Activated gamma-delta T cell treated with anti-CD3 and anti-CD28 coated beads, Interleukin-2, amount 50 U/mL, for 16 hours (primary cell): ENCODE results near the gene EP400.
"Not testable (repeated sequence)": the region's sequence is repeated elsewhere in the genome, so short reads cannot be mapped to it uniquely, and the experiment has no call there.

ENCODE experiments used
- DNase-seq: peaks from one replicate; pipeline ENCODE4 v3.0.0-alpha.2; 2020; ENCODE audit warnings: low read depth

Gene EP400

DNA sequence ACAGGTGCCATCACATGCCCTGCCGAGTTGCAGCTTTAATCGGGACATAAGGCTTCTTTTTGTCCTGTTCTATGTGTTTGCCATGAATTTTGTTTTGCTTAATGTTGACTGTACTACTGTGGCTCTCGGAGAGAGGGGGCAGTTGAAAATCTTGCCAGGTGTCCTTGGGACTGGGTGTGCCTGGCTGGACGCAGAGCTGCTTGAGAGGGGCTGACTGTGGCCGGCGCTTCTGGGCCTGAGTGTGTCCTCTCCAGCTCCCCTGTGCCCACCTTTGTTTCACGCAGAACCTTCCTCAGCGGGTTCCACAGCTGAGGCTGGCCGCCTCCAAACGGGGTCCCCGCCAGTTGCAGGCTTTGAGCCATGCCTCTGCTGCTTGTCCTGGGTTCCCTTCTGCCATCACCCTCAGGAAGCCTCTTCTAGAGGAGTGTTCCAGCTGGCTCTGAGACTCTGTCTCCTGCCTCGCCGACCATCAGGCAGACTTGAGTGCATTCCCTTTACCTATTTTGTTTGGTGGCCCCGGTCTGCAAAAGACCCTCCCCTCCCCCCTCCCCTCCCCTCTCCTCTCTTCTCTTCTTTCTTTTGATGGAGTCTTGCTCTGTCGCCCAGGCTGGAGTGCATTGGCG, 144.6 kb downstream of the EP400 start:
- DNase-seq: no peak

DNA sequence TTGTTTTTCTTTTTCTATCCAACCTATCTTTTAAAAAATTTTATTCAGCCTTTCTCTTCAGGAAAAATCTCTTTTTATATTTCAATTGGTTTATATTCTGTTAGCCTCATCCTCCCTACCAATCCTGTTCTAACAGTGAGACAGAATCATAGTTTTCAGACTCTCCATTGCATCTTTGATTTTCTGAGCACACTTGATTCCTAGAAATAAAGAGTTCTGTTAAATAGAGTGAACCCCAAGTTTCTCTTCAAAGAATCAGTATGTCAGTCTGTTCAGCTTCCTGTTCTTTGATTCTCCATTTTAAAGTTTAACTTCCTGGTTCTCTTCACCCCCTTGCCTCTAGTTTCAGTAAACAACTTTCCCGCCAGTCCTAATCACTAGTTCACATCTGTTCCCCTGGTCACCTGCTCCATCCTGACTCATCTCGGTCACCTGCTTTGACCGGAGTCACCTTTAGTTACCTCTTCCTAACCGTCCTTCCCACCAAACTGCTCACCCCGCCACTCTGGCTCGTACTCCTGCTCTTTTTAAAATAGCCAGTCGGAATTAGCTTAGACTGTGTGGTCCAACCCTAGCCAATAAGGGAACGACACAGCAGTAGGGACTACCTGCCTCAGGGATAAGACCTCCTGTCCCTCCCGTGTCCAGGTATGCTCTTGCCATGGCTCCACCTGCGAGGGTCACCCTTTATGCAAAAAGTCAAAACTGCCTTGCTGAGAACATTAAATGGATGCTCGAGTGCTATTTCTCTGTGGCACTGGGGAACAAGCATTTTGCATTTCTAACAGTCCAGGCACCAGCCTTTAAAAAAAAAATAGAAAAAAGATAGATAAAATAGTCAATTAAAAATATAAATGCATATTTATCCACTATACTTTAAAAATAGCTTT, 146.0 kb downstream of the EP400 start:
- DNase-seq: no peak

DNA sequence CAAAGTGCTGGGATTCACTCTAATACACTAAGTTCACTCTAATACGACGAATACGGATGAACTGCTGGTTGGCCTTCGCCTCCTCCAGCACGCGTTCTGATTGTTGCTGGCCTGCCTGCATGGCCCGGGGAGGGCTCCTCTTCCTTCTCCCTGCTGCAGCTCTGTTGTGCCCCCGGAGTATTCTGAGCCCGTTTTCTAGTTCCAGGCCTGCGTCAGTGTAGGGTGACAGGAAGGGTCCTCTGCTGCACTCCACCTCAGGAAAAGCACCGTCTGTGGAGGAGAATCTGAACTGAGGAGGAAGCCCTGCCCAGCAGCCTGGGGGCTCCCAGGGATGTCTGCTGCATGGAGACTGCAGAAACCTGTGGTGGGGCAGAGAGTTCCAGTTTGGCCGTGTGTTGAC, 150.0 kb downstream of the EP400 start:
- no peak for DNase-seq

DNA sequence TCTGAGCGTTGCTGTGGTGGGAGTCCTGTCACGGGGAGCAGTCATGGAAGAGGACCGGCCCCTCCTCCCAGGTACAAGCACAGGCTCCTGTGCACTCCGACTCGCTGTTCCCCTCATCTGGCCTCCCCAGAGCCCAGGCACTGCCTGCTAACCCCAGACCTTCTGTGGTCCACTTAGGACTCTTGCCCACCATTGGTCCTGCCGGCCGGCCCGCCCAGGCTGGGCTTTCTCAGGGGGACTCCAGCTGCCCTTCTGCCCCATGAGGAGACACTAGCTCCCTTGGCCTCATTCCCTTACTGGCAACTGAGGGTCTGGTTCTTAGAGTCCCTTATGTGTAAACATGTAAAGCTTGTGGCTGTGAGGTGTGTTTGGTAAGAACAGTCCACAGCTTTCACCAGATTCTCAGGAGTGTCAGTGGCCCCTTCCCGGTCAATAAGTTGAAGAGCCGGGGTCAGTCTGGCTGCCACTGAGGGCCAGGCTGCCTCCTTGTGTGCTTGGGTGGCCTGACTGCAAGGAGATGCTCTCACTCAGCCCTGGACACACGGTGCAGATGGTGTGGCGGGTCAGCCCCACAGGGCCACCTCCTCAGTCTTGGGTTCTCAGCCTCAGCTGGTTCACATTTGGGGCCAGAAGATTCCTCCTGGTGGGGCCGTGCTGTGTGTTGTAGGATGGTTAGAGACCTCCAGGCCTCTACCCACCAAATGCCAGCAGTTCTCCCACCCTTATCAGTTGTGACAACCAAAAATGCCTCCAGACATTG, 150.7 kb downstream of the EP400 start:
- DNase-seq: no peak

DNA sequence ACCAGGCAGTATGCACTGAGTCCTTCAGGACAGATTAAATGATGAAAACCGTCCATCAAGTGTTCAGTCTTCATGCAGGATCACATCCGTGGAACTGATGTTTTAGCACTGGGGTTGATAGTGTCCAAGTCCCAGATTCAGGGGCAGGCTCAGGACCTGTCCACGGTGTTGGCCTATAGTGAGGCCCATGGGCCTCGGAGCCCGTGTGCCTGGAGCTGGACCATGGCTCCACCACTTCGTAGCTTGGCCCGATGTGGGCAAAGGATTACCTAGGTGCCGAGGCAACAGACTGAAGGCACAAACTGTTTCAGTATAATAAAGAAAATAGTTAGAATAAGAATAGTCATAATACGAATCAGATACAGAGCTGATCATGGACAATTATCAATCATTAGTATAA, 152.6 kb downstream of the EP400 start:
- DNase-seq: no peak

DNA sequence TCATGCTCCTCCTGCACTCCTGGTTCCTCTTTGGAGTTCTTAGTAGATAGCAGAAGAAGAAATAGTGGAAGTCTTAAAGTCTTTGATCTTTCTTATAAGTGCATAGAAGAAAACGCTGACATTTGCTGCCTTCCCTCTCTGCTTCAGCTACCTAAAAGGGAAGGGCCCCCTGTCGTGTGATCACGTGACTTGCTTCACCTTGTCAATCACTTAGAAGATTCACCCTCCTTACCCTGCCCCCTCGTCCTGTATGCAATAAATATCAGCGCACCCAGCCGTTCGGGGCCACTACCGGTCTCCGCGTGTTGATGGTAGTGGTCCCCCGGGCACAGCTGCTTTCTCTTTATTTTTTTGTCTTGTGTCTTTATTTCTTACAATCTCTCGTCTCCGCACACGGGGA, 153.3 kb downstream of the EP400 start:
- not testable (repeated sequence) for DNase-seq

DNA sequence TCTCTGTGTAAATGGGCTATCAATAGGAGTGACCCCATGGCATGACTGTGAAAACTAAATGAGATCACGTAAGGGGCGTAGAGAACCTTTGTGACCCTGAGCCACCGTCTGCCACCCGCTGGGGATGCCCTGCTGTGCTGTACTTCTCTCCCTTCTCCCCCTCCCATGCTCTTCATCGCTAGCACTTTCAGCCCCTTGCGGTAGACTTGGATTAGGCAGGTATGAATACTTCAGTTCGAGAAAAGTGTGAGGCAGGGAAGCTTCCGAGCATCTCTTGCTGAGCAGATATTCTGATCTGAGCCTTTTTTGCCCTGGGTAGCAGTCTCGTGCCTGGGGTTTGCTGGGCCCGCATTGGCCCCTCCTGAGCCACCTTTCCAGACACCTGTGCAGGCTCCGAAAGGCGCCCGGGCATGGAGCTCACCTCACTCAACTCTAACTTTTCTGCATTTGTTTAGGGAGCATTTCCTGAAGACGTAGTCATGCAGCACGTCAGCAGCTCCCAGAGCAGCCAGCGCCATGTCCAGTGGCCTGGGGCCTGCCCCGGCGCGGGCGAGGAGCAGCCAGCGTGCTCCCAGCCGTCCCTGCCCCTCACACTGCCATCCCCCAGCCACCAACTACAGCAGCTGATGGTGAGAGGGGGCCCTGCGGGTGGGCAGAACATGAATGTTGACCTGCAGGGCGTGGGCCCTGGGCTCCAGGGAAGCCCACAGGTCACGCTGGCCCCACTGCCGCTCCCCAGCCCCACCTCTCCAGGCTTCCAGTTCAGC, 154.0 kb downstream of the EP400 start:
- no peak for DNase-seq

DNA sequence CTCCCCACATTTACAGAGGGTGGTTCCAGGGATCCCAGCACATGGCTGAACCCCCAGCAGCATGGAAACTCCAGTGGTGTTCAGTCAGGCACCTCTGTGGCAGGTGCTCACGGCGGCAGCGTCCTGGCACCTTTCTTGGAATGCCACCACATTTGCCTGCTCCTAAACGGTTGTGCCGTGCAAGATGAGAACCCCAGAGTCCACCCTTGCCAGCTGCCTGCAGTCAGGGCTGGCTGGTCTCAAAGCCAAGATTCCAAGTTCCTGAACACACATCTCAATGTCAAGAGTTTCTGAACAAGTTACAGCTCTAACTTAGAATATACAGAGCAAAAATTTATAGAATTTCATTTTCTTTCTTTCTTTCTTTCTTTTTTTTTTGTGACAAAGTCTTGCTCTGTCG, 155.7 kb downstream of the EP400 start:
- no peak for DNase-seq

DNA sequence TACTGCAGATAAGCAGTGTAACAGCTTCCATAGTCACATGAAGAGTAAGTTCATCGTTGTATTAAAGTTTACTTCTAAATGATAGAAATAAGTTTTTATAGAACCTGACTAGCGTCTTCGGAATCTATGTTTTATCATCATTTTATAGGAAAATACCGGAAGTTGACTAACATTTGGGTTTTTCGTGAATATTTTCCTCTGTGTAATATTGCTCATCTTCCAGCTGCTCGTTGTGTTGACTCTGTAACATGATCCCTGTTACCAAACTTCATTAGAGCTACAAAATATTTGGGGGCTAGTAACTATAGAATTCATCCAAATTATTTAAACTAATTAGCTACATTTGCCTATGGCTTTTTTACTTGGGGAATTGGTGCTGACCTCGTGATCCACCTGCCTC, 157.2 kb downstream of the EP400 start:
- no peak for DNase-seq

DNA sequence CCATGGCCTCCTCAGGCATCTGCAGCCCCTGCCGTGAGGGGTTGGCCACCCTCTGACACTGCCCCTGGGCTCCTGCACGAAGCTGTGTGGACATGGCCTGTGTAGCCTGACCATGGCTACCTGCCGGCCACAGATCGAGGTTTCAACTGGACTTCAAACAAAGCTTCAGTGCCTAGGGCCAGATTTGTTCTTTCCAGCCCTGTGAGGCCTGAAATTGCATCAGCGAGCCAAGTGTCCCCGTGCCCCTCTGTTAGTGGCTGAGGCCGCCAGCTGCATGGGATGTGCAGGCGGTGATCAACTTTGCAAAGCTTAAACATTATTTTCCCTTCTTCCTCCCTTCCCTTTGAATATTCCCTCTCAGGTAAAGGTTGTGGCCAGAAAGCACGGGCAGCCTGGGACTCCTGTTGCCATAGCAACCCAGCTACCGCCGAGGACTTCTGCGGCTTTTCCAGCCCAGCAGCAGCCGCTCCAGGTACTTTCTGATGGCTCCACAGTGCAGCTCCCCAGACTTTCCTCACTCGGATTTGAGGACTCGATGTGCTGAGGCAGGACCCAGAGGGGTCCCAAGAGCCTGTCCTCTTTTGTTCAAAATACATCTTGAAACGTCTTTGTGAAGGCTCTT, 158.6 kb downstream of the EP400 start:
- DNase-seq: no peak

DNA sequence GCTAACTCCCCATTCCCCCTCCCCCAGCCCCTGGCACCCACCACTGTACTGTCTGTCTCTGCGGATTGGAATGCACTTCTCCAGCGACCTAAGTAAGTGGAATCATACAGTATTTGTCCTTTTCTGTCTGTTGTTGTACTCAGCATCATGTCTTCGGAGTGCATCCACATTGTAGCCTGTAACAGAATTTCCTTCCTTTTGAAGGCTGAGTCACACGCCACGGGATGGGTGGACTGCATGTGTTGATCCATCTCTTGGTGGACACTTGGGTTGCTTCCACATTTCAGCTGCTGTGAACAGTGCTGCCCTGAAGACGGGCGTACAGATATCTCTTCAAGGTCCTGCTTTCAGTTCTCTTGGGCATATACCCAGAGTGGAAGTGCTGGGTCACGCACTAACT, 160.0 kb downstream of the EP400 start:
- no peak for DNase-seq

DNA sequence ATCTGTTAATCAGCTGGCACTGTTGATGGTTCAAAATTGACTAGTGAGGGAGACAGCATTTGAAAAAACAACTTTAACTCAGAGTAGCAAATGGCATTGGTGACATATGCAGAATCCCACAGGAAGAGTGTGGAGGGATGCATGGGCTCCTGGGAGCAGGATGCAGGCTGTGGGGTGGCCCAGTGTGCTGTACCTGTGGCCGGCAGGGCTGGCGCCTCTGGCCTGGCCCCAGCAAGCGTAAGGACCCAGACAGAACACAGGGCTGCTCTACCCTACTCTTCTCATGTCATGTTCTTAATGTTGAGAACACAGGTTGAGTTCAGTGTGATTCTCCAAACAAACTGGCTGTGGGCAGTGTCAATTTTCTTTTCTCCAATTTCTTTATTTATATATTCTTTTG, 160.9 kb downstream of the EP400 start:
- DNase-seq: no peak

DNA sequence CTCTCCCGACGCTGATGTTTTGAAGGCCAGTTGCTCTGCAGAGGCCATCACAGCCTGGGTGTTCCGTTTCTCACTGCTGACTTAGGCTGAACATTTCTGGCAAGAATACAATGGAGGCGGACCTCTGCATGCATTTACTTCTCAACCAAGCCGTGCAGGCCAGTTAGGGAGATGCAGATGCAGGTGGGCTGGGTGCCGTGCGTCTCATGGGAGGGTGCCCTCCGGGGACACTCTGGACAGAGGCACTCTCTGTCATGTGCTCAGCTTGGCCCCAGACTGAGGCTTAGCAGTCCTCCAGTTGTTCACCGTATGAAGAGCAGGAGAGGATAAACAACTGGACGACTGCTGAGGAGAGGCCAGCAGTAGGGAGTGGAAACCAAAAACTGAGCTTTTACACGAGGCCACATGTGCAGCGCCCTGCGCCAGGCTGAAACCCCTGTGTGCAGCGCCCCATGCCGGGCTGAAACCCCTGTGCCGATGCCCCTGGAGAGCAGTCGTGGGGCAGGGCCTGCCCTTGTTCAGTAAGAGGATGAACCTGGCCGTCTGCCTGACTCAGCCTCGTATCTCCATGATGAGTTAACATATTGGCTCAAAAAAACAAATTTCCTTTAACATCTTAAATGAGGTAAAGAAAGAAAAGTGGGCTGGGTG, 162.0 kb downstream of the EP400 start:
- no peak for DNase-seq

DNA sequence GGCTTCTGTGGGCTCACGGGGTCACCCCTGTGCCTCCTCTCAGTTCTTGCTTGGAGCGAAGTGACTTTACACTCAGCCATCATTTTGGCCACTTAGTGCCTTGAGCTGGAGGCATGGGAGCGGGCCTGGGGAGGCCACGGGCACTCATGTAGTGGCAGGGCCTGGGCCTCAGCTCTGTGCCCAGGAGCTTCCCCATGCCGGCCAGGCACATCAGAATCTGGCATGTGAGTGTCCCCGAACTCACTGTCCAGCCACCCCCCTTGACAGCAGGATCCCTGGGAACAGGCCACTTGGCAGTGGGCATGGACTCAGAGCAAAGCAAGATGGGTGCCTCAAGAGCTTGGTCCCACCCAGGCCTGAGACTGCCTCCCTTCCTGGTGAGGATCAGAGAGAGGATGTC, 164.9 kb downstream of the EP400 start:
- no peak for DNase-seq

DNA sequence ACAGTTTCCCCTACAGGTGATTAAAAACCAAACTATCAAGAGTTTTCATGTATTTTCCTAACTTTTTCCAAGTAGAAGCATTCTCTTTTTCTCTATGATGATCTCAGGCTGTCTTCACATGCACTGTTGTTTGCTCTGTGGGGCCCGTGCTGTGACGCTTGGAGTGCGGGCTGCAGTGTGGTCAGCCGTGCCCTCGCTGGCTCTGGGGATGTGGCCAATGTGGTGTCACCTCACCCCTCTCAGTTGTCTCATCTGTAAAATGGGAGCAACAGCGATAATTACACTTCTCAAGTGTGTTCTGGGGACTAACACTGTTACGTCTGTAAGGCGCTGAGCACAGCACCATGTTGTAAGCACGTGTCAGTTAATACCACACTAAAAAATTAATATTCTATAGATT, 165.8 kb downstream of the EP400 start:
- DNase-seq: no peak

DNA sequence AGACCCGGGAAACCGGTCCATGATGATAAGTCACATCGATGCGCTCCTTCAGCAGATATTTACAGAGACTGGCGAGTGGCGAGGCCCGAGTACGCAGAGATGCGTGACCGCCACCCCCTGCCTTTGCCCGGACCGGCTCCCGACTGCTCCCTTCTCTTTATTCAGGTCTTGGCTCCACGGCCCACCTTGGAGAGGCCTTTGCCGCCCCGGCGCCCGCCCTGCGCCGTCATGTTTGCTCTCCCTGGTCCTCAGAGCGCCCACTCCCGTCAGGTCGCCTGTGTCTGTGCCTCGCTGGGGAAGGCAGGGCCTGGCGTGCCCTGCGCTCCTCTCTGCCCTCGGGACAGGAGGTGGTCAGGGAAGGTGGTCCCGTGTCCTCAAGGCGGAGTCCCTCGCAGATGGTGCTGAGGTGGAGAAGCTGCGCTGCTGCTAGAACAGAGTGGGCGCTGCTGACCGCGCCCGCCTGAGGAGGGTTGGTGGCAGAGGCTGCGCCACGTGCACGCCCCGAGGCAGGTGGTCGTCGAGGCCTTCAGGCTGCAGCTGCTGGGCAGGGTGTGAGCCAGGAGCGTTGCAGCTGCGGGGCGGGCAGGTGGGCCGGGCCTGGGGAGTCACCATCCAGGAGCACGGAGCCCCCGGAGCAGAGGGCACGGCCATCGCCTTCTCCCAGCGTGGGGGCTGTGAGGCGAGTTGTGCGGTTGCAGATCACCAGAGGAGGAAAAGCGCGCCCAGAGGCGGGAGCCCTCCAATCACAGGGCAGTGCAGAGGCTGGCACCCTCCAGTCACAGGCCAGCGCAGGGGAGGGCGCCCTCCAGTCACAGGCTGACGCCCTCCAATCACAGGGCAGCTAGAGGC, 167.2 kb downstream of the EP400 start:
- no peak for DNase-seq

DNA sequence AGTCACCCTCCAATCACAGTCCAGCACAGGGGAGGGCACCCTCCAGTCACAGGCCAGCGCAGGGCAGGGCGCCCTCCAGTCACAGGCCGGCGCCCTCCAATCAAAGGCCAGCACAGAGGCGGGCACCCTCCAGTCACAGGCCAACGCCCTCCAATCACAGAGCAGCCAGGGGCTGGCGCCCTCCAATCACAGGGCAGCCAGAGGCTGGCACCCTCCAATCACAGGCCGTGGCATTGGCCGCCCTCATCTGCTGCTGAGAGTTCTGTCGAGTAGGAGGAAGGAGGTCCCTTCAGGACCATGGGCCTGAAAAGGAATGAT, 167.8 kb downstream of the EP400 start:
- DNase-seq: no peak

DNA sequence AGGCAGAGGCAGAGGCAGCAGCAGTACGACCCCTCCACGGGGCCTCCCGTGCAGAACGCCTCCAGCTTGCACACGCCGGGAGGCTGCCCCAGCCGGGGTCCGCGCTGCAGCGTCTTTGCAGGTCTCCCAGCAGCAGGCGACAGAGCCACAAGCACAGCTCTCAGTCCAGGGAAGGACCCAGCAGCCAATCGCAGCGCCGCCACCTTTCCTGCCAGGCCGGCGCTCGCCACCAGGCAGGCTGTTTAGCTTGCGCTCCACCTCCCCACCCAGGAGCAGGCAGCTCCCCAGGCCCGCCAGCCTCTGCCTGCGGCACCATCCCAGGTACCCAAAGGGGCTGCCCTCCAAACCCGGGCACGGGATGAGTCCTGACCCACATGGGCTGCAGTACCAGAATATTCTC, 169.1 kb downstream of the EP400 start:
- DNase-seq: no peak

DNA sequence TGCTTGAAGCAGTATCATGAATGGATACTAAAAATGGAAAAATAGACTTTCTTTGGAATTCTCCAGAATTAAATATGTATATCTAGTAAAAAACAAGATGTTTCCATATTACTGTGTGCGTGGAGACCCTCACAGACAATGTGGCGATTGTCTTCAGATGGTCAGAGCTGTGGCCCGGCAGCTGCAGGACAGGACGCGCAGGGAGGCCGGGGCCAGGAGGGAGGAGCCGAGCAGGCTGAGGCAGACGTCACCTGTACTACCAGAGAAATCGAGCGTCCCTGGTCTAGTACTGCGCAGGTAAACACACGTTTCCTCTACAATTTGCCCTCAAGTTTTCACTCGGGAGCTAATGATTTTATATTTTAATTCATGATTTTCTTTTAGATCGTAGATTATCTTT, 171.5 kb downstream of the EP400 start:
- no peak for DNase-seq

DNA sequence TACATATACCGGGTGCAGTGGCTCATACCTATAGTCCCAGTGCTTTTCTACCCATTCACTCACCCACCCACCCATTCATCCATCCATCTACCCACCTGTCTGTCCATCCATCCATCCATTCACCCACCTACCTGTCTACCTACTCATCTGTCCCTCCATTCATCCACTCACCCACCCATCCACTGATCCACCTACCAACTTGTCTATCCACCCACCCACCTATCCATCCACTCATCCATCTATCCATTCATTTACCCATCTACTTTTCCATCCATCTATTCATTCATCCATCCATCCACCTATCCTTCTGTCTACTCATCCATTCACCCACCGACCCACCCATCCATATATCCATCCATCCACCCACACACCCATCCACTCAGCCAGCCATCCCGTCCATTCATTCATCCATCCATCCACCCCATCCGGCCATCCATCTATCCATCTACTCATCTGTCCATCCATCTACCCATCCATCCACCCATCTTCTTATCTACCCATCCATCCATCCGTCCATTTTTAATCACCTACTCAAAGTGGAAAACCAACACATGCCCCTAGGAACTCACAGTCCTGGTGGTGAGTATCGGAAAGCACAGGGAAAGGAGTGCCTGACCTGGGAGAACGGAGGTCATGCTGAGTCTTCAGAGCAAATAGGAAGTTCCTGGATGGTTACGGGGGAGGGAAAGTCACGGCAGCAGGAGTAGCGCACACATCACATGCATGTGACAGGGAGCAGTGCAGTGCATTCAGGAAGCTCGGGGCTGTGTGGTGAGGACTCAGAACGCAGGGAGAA, 174.4 kb downstream of the EP400 start:
- DNase-seq: no peak
